ENCODE measurements around the gene SGIP1.
"Not testable (repeated sequence)": the region's sequence is repeated elsewhere in the genome, so short reads cannot be mapped to it uniquely, and the experiment has no call there.

The SGIP1 gene

GRCh38 chr1:66787641-66788040 is 253.7 kb downstream of the SGIP1 start:
- H3K27ac ChIP-seq = no peak overlapping the region
- TF ChIP-seq ZFX (IDR thresholded peaks at IDR 0.05; ENCODE audit: borderline replicate concordance) (no peak), CTCF (IDR thresholded peaks at IDR 0.05) (no peak)

GRCh38 chr1:66788231-66788939 is 254.4 kb downstream of the SGIP1 start:
- TF ChIP-seq ZFX (IDR thresholded peaks at IDR 0.05; ENCODE audit: borderline replicate concordance) (no peak), CTCF (IDR thresholded peaks at IDR 0.05) (no peak)
- no peak overlapping the region for H3K27ac ChIP-seq

- TF ChIP-seq CTCF (IDR thresholded peaks at IDR 0.05) = no peak
- H3K27ac ChIP-seq = no peak overlapping the region
Measured at GRCh38 chr1:66791621-66792610, 258.0 kb downstream of the SGIP1 start.

GRCh38 chr1:66795839-66796238 is 261.9 kb downstream of the SGIP1 start:
- H3K27ac ChIP-seq = not testable (repeated sequence)

Measured in 22Rv1 (cell line).